ENCODE measurements around the gene ADAMTSL3.

The ADAMTSL3 gene

DNA sequence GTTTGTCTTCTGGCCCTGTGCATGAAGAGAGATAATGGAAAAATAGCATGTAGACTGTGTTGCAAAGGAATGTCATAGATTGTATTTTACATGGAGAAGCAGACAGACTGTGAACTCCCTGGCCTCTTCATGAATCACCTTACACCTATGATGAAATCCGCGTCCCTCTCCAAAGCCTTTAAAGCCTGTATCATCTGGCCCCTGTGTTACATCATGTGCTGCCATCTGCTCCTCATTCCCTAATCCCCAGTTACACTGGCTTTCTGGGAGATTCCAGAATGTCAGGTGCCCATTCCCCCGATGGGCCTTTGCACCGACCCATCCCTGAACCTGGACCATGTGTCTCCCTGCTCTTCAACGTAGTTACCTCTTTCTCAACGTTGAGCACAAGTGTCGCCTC, 190.8 kb downstream of the ADAMTSL3 start:
- no peak for DNase-seq

GRCh38 chr15:83845230-83845629, 191.3 kb downstream of the ADAMTSL3 start:
- no peak for DNase-seq

DNA sequence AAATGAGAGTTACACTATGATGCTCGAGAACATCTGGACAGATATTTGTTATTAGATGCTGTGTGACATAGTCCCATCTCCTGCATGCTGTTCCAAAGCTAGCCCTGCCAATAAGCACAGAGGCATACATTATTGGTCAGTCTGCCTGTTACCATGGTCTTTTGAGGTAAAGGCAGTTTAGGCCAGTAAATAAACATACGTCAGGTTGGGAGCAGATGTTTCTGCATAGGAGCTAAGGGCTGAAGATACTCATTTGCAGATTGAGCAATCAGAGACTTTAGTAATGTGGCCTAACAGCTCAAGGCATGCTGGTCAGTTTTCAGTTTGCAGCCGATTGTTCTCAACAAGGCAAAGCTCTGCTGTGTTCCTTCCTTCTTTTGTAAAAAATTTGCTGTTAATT, 192.9 kb downstream of the ADAMTSL3 start:
- no peak for DNase-seq

GRCh38 chr15:83848315-83849050, 194.6 kb downstream of the ADAMTSL3 start:
- no peak for DNase-seq

GRCh38 chr15:83850015-83850414, 196.1 kb downstream of the ADAMTSL3 start:
- no peak for DNase-seq

DNA sequence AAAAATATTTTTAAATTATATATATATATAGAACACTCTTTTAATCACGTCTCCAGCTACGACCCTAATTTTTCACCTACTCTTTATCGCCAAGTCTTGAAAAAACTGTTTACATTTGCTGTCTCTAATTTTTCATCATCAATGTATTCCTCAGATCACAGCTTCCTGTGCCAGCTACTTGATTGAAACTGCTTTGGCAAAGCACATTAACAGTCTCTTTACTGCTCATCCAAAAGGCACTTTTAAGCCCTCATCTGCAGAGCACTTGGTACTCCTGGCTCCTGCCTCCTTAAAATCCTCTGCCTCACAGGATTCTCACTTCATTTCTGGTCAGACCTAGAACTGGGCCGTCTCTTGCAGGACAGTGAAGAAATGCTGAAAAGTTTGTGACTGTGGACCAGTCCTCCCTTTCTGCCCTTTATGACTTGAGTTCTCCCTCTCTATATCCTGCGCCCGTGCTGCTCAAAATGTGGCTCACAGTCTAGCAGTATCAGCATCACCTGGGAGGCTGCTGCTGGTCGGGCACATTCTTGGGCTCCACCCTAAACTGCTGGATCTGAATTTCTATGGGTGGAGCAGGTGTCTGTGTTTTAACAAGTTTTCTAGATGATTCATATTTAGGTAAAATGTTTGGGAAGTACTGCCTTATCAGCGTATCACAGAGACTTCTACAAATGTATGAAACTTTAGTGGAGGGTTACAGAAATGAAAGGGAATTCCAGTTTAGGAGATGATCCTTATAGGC, 196.8 kb downstream of the ADAMTSL3 start:
- no peak for DNase-seq

- DNase-seq: no peak
Measured at GRCh38 chr15:83853232-83853631, 199.3 kb downstream of the ADAMTSL3 start.

DNA sequence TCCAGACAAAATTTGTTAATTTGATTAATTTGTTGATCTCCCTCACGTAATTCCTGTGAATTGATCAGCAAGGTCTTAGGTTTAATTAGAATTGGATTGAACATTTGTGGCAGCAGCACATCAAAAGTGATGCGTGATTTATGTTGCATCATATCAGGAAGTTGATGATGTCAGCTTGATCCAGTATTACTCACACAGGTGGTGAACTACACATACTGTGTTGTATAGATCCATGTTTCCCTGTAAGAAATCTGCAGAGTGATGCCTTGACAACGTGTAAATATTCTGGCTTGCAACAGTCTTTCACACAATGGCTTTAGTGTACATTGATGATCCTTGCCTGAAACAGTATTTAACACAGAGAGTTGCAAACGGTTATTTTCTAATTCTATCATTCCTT, 200.4 kb downstream of the ADAMTSL3 start:
- DNase-seq: no peak

- no peak for DNase-seq
Measured at GRCh38 chr15:83854950-83855707, 201.2 kb downstream of the ADAMTSL3 start.

DNA sequence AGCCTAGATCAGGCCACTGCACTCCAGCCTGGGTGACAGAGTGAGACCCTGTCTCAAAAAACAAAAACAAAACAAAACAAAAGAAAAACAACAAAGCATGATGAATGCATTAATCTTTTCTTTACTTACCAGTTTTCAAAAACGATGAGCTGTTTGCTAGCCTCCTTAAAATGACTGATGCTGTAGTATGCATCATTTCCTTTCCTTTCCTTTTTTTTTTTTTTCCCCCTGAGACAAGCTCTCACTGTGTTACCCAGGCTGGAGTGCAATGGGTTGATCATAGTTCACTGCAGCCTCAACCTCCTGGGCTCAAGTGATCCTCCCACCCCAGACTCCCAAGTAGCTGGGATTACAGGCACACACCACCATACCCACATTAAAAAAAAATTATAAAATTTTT, 202.0 kb downstream of the ADAMTSL3 start:
- no peak for DNase-seq

DNA sequence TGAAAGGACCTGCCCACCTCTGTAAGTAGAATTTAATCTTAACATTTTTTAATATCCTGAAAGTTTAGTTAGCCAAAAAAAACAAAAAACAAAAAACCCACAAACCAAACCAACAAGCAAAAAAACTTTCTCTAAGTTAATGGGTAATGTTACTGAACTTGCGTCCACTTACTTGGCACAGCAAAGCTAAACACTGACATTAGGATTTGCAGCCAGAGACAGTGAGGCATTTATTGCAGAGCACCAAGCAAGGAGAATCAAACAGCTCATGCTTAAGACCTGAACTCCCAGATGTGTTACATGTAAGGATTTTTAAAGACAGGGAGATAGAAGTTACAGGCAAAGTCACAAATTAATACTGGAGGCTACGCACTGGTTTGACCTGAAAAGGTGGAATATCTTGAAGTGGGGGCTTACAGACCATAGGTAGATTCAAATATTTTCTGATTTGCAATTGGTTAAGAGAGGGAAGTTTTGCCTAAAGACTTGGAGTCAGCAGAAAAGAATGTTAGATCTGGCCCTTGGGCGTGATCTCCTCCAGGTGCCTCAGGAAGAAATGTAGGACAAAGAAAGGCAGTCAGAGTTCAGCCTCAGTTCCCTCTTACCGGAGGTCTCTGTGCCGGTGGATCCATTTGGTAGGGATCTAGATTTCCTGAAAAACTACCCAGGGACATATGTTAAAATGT, 205.0 kb downstream of the ADAMTSL3 start:
- DNase-seq: no peak

GRCh38 chr15:83866692-83867091, 212.8 kb downstream of the ADAMTSL3 start:
- DNase-seq: no peak

DNA sequence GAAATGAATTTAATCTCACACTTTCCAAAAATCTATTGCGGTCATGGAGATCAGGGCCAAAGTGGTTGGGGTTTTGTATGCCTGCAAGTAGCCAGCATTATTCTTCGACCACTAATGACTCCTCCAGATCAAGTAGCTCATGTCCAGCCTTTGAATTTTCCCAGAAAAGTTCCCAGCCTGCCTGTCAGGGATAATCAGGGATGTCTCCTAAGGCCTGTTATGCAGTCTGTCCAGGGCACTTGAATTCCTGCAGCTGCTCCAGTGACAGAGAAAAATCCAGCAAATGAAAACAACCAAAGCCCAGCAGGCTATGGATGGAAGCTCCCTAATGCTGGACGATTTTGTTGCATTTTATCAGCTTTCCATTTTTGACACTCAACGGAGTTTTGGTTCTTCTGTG, 215.4 kb downstream of the ADAMTSL3 start:
- DNase-seq: no peak

- DNase-seq: no peak
Measured at GRCh38 chr15:83871808-83872559, 218.1 kb downstream of the ADAMTSL3 start.

- DNase-seq: no peak
Measured at GRCh38 chr15:83873966-83874365, 220.0 kb downstream of the ADAMTSL3 start.

- DNase-seq: no peak
Measured at GRCh38 chr15:83880529-83880928, 226.6 kb downstream of the ADAMTSL3 start.

DNA sequence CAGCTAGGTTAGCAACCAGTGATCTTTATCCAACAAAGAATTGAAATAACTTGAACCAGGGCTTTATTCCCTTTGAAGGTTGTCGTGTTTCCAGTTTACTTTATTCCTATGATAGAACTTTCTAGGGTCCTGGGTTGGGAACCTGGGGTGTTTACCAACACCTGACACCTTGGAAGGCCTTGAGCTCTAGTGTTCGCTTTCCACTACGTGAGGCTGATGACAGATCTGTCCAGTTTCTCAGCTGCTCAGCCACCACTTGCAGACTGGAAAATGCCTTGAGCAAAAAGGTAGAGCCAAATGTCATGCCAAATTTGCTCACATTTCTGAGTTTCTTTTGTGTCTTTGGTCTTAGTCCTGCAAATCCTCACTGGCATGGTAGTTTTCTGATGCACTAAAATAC, 227.2 kb downstream of the ADAMTSL3 start:
- DNase-seq: no peak

GRCh38 chr15:83886321-83886720, 232.4 kb downstream of the ADAMTSL3 start:
- DNase-seq: no peak

DNA sequence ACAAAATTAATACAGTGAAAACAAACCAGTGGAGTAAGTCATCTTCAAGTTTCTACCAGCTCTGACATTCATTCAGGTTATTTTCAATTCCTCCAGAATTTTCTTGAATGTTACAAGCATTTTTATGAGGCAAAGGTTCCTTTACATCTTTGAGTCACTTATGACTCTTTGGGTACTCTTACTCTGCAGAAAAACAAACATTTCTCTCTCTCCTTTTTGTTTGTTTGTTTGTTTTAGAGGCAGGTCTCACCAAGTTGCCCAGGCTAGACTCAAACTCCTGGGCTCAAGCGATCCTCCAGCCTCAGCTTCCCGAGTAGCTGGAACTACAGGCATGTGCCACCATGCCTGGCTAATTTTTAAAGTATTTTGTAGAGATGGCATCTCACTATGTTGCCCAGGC, 233.5 kb downstream of the ADAMTSL3 start:
- DNase-seq: no peak

DNA sequence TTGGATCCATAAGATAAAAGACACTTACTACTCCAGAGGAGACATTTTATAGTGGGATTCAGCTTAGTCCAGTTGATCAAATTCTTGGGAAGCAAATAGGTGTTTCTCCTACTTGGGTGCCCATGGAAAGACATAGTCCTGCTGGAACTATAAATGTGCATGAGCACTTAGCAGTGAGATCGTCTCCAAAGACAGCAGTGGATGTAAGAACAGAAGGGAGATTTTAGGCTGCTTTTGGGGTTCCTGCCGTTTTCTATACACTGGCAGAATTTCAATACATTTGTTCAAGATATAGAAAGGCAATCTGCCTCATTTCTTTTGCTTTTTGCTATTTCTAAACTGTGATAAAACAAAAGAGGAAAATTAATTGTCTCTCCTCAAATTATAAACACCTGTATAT, 234.0 kb downstream of the ADAMTSL3 start:
- no peak for DNase-seq

GRCh38 chr15:83889995-83890394, 236.1 kb downstream of the ADAMTSL3 start:
- no peak for DNase-seq

DNA sequence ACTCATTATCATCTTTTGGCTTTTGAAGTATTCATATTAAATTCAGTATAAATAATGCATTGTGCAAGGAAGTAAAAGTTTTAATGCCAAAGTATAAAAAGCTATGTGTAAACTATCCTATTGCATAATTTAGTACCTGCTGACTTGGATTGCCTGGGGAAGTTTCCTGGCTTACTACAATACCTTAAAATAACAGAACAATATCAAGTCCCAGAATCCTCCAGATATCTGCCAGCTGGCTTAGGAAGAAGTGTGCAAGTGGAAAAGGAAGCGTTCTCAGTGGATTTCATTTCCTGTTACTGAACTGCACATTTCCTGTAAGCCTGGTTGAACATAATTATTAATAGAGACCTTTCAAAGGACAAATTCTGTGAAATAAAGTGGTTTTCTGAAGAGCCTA, 236.7 kb downstream of the ADAMTSL3 start:
- DNase-seq: no peak
